ENCODE results near the gene HACL1. TPM values are rescaled to one million over a fixed set of nuclear protein-coding genes. Genes with fewer than 3 reads are reported as not detected.

The HACL1 gene
- total RNA-seq, 1 experiment from 2014 or later: 20.5 TPM

DNA sequence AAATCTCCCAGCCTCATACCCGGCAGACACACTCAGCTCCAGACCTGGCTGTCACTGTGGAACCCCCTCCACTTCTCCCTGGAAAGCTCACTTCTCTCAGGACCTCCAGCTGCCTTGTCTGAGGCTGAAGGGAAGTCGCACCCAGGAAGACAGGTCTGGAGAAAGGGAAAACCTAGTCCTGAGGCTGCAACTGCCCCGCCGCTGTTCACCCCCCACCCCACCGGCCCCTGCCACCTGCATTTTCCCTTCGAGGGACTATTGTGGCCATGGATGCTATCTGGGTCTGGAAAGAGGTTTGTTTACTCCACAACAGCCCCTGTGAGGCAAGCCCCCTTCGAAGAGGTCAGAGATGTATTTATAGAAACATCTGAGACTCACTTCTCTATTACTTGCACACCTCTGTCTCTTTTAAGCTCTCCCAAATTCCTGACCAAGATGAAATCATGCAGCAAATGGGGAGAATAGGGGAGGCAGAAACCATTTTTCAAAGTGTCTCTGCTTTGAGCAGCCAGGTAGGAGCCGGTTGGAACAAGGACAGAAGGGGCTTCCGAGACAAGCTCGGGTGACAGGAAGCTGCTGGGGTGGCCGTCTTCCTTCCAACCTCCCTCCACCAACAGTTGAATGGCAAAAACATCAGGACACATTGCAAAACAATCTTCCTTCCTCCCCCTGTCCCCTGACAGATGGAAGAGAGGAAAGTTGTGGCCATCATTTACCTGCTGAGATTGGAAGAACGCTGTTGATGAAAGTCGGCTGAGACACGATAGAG is 80.4 kb downstream of the HACL1 start:
- no peak overlapping the region for H3K4me2 ChIP-seq (ENCODE audit: low read length)
- CTCF ChIA-PET: no interaction called here
- ATAC-seq: no peak

DNA sequence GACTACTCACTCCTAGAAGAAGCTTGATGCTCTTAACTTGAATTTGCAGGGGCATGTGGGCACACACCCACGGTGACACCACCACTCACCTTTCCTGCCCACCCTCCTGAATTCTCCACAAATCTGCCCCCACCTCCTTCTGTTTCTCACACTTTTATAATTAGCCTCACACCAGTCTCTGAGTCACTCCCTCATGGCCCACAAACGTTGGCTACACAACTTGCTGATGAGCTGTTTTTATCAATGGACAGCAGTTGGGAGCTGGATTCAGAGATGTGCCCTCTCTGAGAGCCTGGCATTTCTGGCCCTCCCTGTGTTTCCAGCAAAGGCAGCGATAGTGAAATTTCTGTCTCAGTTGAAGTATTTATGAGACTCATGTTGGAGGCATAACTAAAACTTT is 81.2 kb downstream of the HACL1 start:
- Histone ChIP-seq H3K9me2 (ENCODE audit: insufficient read depth) (no peaks in the 10 kb centered on the region), H3K4me2 (ENCODE audit: low read length) (no peak overlapping the region), H3K36me3 (ENCODE audit: control insufficient read depth in 1 of 2, insufficient read depth in 2 of 2, low read length in 2 of 2) (no peaks in the 10 kb centered on the region), H4K20me1 (ENCODE audit: insufficient read depth) (no peaks in the 10 kb centered on the region), H3K79me2 (ENCODE audit: insufficient read depth, low read length) (no peaks in the 10 kb centered on the region), H3K9ac (ENCODE audit: low read length) (no peak overlapping the region), H3K4me3 (replicated peaks in 1 of 2; ENCODE audit: low read depth in 1 of 2, low read length in 2 of 2) (no peak overlapping the region), H3K4me1 (ENCODE audit: control insufficient read depth in 1 of 2, insufficient read depth in 2 of 2, low read length in 2 of 2) (no peaks in the 10 kb centered on the region), H2AFZ (ENCODE audit: low read depth, low read length, poor library complexity, severe bottlenecking) (no peak overlapping the region), H3K27ac (ENCODE audit: low read depth, low read length) (no peak overlapping the region), H3K27me3 (ENCODE audit: insufficient read depth, low read length) (no peaks in the 10 kb centered on the region), H3K9me3 (ENCODE audit: control insufficient read depth in 1 of 2, insufficient read depth in 1 of 2, low read depth in 1 of 2, low read length in 2 of 2) (no peaks in the 10 kb centered on the region)
- RAD21 ChIA-PET (ENCODE audit: low non-redundant PET in 1 of 2, low total read pairs in 2 of 2, uncharacterized antibody in 2 of 2, unreplicated experiment in 2 of 2): no interaction called here
- POLR2A ChIA-PET: no interaction called here
- DNase-seq (ENCODE audit: low read depth, low spot score) (no peak), ATAC-seq (no peak)
- BruUV-seq (replicated peaks): no TSS peak
- CTCF ChIA-PET: no interaction called here
- intact Hi-C loops (cut with micrococcal nuclease): no loop called here
- TF ChIP-seq, protein P1, sequence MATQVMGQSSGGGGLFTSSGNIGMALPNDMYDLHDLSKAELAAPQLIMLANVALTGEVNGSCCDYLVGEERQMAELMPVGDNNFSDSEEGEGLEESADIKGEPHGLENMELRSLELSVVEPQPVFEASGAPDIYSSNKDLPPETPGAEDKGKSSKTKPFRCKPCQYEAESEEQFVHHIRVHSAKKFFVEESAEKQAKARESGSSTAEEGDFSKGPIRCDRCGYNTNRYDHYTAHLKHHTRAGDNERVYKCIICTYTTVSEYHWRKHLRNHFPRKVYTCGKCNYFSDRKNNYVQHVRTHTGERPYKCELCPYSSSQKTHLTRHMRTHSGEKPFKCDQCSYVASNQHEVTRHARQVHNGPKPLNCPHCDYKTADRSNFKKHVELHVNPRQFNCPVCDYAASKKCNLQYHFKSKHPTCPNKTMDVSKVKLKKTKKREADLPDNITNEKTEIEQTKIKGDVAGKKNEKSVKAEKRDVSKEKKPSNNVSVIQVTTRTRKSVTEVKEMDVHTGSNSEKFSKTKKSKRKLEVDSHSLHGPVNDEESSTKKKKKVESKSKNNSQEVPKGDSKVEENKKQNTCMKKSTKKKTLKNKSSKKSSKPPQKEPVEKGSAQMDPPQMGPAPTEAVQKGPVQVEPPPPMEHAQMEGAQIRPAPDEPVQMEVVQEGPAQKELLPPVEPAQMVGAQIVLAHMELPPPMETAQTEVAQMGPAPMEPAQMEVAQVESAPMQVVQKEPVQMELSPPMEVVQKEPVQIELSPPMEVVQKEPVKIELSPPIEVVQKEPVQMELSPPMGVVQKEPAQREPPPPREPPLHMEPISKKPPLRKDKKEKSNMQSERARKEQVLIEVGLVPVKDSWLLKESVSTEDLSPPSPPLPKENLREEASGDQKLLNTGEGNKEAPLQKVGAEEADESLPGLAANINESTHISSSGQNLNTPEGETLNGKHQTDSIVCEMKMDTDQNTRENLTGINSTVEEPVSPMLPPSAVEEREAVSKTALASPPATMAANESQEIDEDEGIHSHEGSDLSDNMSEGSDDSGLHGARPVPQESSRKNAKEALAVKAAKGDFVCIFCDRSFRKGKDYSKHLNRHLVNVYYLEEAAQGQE (IDR thresholded peaks at IDR 0.05; ENCODE audit: low read depth): no peak
- no peak for TF ChIP-seq RAD21 (IDR thresholded peaks at IDR 0.05; ENCODE audit: low read depth)
- TF ChIP-seq, protein P2, sequence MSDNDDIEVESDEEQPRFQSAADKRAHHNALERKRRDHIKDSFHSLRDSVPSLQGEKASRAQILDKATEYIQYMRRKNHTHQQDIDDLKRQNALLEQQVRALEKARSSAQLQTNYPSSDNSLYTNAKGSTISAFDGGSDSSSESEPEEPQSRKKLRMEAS (IDR thresholded peaks at IDR 0.05): no peak
- no peak for TF ChIP-seq CBX3 (IDR thresholded peaks at IDR 0.05; ENCODE audit: low read depth)
- no peak for TF ChIP-seq ZFX (IDR thresholded peaks at IDR 0.05)

More for the DNA sequence above, 80.4 kb downstream of the HACL1 start:
- H3K4me1 ChIP-seq (ENCODE audit: control insufficient read depth in 1 of 2, insufficient read depth in 2 of 2, low read length in 2 of 2): no peaks in the 10 kb centered on the region
- no peaks in the 10 kb centered on the region for H3K27me3 ChIP-seq (ENCODE audit: insufficient read depth, low read length)
- BruUV-seq (replicated peaks): no TSS peak
- DNase-seq (ENCODE audit: low read depth, low spot score): no peak
- H3K9ac ChIP-seq (ENCODE audit: low read length): no peak overlapping the region
- no peak overlapping the region for H3K4me3 ChIP-seq (replicated peaks in 1 of 2; ENCODE audit: low read depth in 1 of 2, low read length in 2 of 2)
- H3K79me2 ChIP-seq (ENCODE audit: insufficient read depth, low read length): no peaks in the 10 kb centered on the region
- no peak overlapping the region for H3K27ac ChIP-seq (ENCODE audit: low read depth, low read length)
- ChIA-PET RAD21 (ENCODE audit: low non-redundant PET in 1 of 2, low total read pairs in 2 of 2, uncharacterized antibody in 2 of 2, unreplicated experiment in 2 of 2) (no interaction called here), POLR2A (no interaction called here)
- no peaks in the 10 kb centered on the region for H3K36me3 ChIP-seq (ENCODE audit: control insufficient read depth in 1 of 2, insufficient read depth in 2 of 2, low read length in 2 of 2)
- H2AFZ ChIP-seq (ENCODE audit: low read depth, low read length, poor library complexity, severe bottlenecking): no peak overlapping the region
- H3K9me2 ChIP-seq (ENCODE audit: insufficient read depth): no peaks in the 10 kb centered on the region
- no peaks in the 10 kb centered on the region for H4K20me1 ChIP-seq (ENCODE audit: insufficient read depth)
- TF ChIP-seq ZNF274 (IDR thresholded peaks at IDR 0.05; ENCODE audit: low read depth, low read length) (no peak), FOSL1 (IDR thresholded peaks at IDR 0.05; ENCODE audit: low read depth) (no peak)
- intact Hi-C loops (cut with micrococcal nuclease): no loop called here
- no peaks in the 10 kb centered on the region for H3K9me3 ChIP-seq (ENCODE audit: control insufficient read depth in 1 of 2, insufficient read depth in 1 of 2, low read depth in 1 of 2, low read length in 2 of 2)
